K562 (cell line): ENCODE data around the gene TYROBP. TPM values are rescaled to one million over a fixed set of nuclear protein-coding genes. Genes with fewer than 3 reads are reported as not detected.

Experiments
- CHCHD3 ChIP-seq: fragments of 250-450 bp; sonication (Bioruptor Pico); IDR thresholded peaks from 2 replicates; pipeline ENCODE4 v2.1.2; 2022; ENCODE audit warnings: mild to moderate bottlenecking
- CHD7 ChIP-seq: fragments of 200-600 bp; sonication (generic); IDR thresholded peaks from one replicate; pipeline ENCODE4 v1.6.1; 2012; ENCODE audit warnings: mild to moderate bottlenecking, low read depth, low read length, inconsistent platforms
- DACH1 ChIP-seq: fragments of 450-650 bp; IDR thresholded peaks from 2 replicates; pipeline ENCODE4 v1.6.1; 2018; ENCODE audit not compliant: partially characterized antibody
- DNMT1 ChIP-seq: fragments of 450-650 bp; IDR thresholded peaks from 2 replicates; pipeline ENCODE4 v1.6.1; 2016; ENCODE audit warnings: antibody characterized with exemption, mild to moderate bottlenecking
- E2F3 ChIP-seq: fragments of 250-450 bp; sonication (Bioruptor Pico); IDR thresholded peaks from 2 replicates; pipeline ENCODE4 v1.4.0; 2020; ENCODE audit warnings: mild to moderate bottlenecking
- FOXO4 ChIP-seq: fragments of 450-650 bp; formaldehyde crosslinking; IDR thresholded peaks from 2 replicates; pipeline ENCODE4 v1.4.0; 2020; ENCODE audit warnings: mild to moderate bottlenecking, moderate library complexity
- HINFP ChIP-seq: fragments of 450-650 bp; conservative IDR thresholded peaks from 2 replicates; pipeline ENCODE4 v1.6.1; 2016; ENCODE audit warnings: missing genetic modification characterization, low read depth, mild to moderate bottlenecking, control low read depth, missing compliant biosample characterization
- LEF1 ChIP-seq: fragments of 450-650 bp; IDR thresholded peaks from 2 replicates; pipeline ENCODE4 v1.6.1; 2016; ENCODE audit warnings: mild to moderate bottlenecking
- MAX ChIP-seq: sonication (generic); formaldehyde crosslinking; IDR thresholded peaks from 2 replicates; pipeline ENCODE4 v1.9.0; 2022; ENCODE audit warnings: mild to moderate bottlenecking, missing genetic modification reagents
- NCOA2 ChIP-seq, 2 experiments: fragments of 450-650 bp; IDR thresholded peaks; 2 replicates each; pipeline ENCODE4 v1.6.1; 2018; ENCODE audit warnings: mild to moderate bottlenecking in 2 of 2, moderate library complexity in 1 of 2; ENCODE audit not compliant: partially characterized antibody in 2 of 2
- TBP ChIP-seq: optimal IDR thresholded peaks from 2 replicates; pipeline ENCODE3; 2011; ENCODE audit warnings: low read depth, low read length, improper control_type of control experiment
- THRAP3 ChIP-seq: fragments of 450-650 bp; IDR thresholded peaks from 2 replicates; pipeline ENCODE4 v1.6.1; 2016; ENCODE audit warnings: mild to moderate bottlenecking, inconsistent platforms, borderline replicate concordance
- XRCC4 ChIP-seq: IDR thresholded peaks from one replicate; pipeline ENCODE4 v1.6.1; 2011; ENCODE audit not compliant: insufficient read depth, insufficient read length; ENCODE audit errors: extremely low read depth
- ZNF143 ChIP-seq: sonication (generic); formaldehyde crosslinking; IDR thresholded peaks from 2 replicates; pipeline ENCODE4 v1.9.0; 2022; ENCODE audit warnings: mild to moderate bottlenecking, missing genetic modification reagents
- ZZZ3 ChIP-seq: fragments of 450-650 bp; IDR thresholded peaks from 2 replicates; pipeline ENCODE4 v1.6.1; 2016; ENCODE audit warnings: antibody characterized with exemption, mild to moderate bottlenecking, moderate library complexity
- polyA plus RNA-seq, 8 experiments: library from polyadenylated mRNA; depleted of rRNA in 4 of 8; stranded (reverse) in 5 of 8; unstranded in 3 of 8; fragments of >200 nt; fragmentation: Nextera tagmentation in 2 of 8; fragmentation: Illumina TruSeq in 1 of 8; extraction: Ambion mirVana in 2 of 8; extraction: Trizol in 1 of 8; gene quantifications; 2 replicates each; pipeline versions ENCODE4 v1.2.1 to v1.2.3, GENCODE V29; 2011 to 2014; ENCODE audit warnings: inconsistent platforms in 1 of 8, missing spikeins in 1 of 8
- total RNA-seq, 7 experiments: library from RNA; depleted of rRNA in 6 of 7; stranded (reverse); fragments of >200 nt in 6 of 7; fragmentation: Illumina TruSeq in 2 of 7; extraction: Trizol in 2 of 7; gene quantifications; 2 replicates each; pipeline versions ENCODE4 v1.2.1 to v1.2.3, GENCODE V29; 2011 to 2021; ENCODE audit warnings: low replicate concordance in 1 of 7

Gene TYROBP
- total and polyA plus RNA-seq, 9 of the 15 experiments (the other 6 are each of a cell fraction or from before 2014, with no cell fraction given): 0.72 to 8.2 (median 2.4) TPM

- TF ChIP-seq CHD7 (no peak), DACH1 (peak; percentile 80), XRCC4 (no peak), CHCHD3 (CRISPR knock-in tag) (no peak), DNMT1 (no peak), FOXO4 (CRISPR knock-in tag) (no peak), NCOA2 (IDR thresholded peaks at IDR 0.05; ENCODE audit: partially characterized antibody in 2 of 2) (no peak), THRAP3 (no peak), LEF1 (no peak), E2F3 (CRISPR knock-in tag) (no peak), ZZZ3 (no peak), HINFP (tag) (no peak), TBP (no peak), ZNF143 (CRISPR knock-in tag) (no peak), MAX (CRISPR knock-in tag) (peak; percentile 76)
Observed at GRCh38 chr19:35879770-35880317, 28.3 kb downstream of the TYROBP start (continued).
